A549 (cell line): ENCODE measurements around the gene SRGAP1. TPM values are rescaled to one million over a fixed set of nuclear protein-coding genes. Genes with fewer than 3 reads are reported as not detected.
A peak's percentile ranks its signal among the peaks of the same experiment; 100 is the strongest.

ENCODE experiments used
- ATAC-seq, 2 experiments: fragments of 200-7000 bp in 1 of 2; fragments of >200 bp in 1 of 2; cut with Nextera tagmentation in 1 of 2; cut with Tn5 transposase in 1 of 2; 3 replicates each; pipeline versions ENCODE4 v1.8.0 to v1.9.1; 2018 to 2020; ENCODE audit warnings: mild to moderate bottlenecking in 1 of 2, moderate library complexity in 1 of 2
- CTCF ChIA-PET: fragments of 300-600 bp; sonication (Branson Sonifier 250); formaldehyde crosslinking; extraction: SDS; loops from one replicate; lab custom pipeline; 2021; ENCODE audit warnings: antibody characterized with exemption, inconsistent platforms; lab: Yijun Ruan, JAX
- POLR2A ChIA-PET: fragments of 350-600 bp; formaldehyde crosslinking; extraction: SDS; loops from one replicate; lab custom pipeline; 2021; ENCODE audit warnings: antibody characterized with exemption, inconsistent platforms; lab: Yijun Ruan, JAX
- DNase-seq, 2 experiments: peaks; one replicate each; pipeline versions ENCODE4 v3.0.0 to v3.0.0-alpha.2; 2011 to 2016; ENCODE audit warnings: low read depth in 1 of 2, low spot score in 1 of 2
- FAIRE-seq: peaks from 2 replicates; lab custom pipeline; 2011; peaks lifted over from hg19 to GRCh38; lab: Jason Lieb, UNC
- H3K27ac ChIP-seq, 2 experiments: fragments of >200 bp; sonication (Bioruptor Twin); formaldehyde crosslinking; 3 replicates each; pipeline ENCODE4 v1.5.1; 2016 to 2017
- H3K4me1 ChIP-seq: fragments of >200 bp; sonication (Bioruptor Twin); formaldehyde crosslinking; 3 replicates; pipeline ENCODE4 v1.6.1; 2016
- H3K4me2 ChIP-seq: fragments of >200 bp; sonication (Bioruptor Twin); formaldehyde crosslinking; 3 replicates; pipeline ENCODE4 v1.6.1; 2016
- H3K4me3 ChIP-seq: fragments of >200 bp; sonication (Bioruptor Twin); formaldehyde crosslinking; 3 replicates; pipeline ENCODE4 v1.5.1; 2016
- H3K9me3 ChIP-seq: fragments of >200 bp; sonication (Bioruptor Twin); formaldehyde crosslinking; 3 replicates; pipeline ENCODE4 v1.6.1; 2016
- BHLHE40 ChIP-seq: IDR thresholded peaks from 2 replicates; pipeline ENCODE4 v1.6.1; 2012; ENCODE audit warnings: low read depth, low read length, inconsistent platforms
- CBX2 ChIP-seq: fragments of 200-600 bp; sonication (generic); IDR thresholded peaks from 2 replicates; pipeline ENCODE4 v1.6.1; 2016; ENCODE audit warnings: low read depth, mild to moderate bottlenecking, borderline replicate concordance
- CEBPB ChIP-seq, 2 experiments: fragments of >200 bp in 1 of 2; sonication (Bioruptor Twin) in 1 of 2; formaldehyde crosslinking in 1 of 2; IDR thresholded peaks; 2 replicates each; pipeline ENCODE4 v1.6.1; 2012 to 2016
- CHD2 ChIP-seq: fragments of 150-350 bp; IDR thresholded peaks from 2 replicates; pipeline ENCODE4 v1.6.1; 2014; ENCODE audit warnings: low read length; ENCODE audit not compliant: partially characterized antibody
- CHD4 ChIP-seq: fragments of 200-600 bp; sonication (generic); IDR thresholded peaks from 2 replicates; pipeline ENCODE4 v1.6.1; 2016; ENCODE audit warnings: antibody characterized with exemption, mild to moderate bottlenecking, borderline replicate concordance
- EHF ChIP-seq: fragments of 250-450 bp; sonication (Bioruptor Pico); IDR thresholded peaks from 2 replicates; pipeline ENCODE4 v1.5.0; 2020; ENCODE audit warnings: mild to moderate bottlenecking
- EHMT2 ChIP-seq: fragments of 200-600 bp; sonication (generic); IDR thresholded peaks from 2 replicates; pipeline ENCODE4 v1.6.1; 2016; ENCODE audit warnings: antibody characterized with exemption, low read depth, mild to moderate bottlenecking, moderate library complexity
- EP300 ChIP-seq, 2 experiments: fragments of >200 bp; sonication (Bioruptor Twin); formaldehyde crosslinking; IDR thresholded peaks; 2 replicates in 1 of 2; 3 replicates in 1 of 2; pipeline ENCODE4 v1.6.1; 2016 to 2017
- ESRRA ChIP-seq: fragments of 150-350 bp; IDR thresholded peaks from 2 replicates; pipeline ENCODE4 v1.6.1; 2014; ENCODE audit warnings: mild to moderate bottlenecking, low read length, borderline replicate concordance
- FOXS1 ChIP-seq: fragments of 250-450 bp; sonication (Bioruptor Pico); IDR thresholded peaks from 2 replicates; pipeline ENCODE4 v1.5.0; 2020; ENCODE audit warnings: mild to moderate bottlenecking, moderate library complexity
- HDAC2 ChIP-seq: fragments of 200-600 bp; sonication (generic); IDR thresholded peaks from 2 replicates; pipeline ENCODE4 v1.6.1; 2016
- HEYL ChIP-seq: fragments of 250-450 bp; sonication (Bioruptor Pico); IDR thresholded peaks from 2 replicates; pipeline ENCODE4 v1.8.0; 2021; ENCODE audit warnings: mild to moderate bottlenecking, moderate library complexity
- HOXA7 ChIP-seq: fragments of 250-450 bp; sonication (Bioruptor Pico); IDR thresholded peaks from 2 replicates; pipeline ENCODE4 v1.5.0; 2020; ENCODE audit warnings: mild to moderate bottlenecking, moderate library complexity
- JUNB ChIP-seq: fragments of >200 bp; sonication (Bioruptor Twin); formaldehyde crosslinking; IDR thresholded peaks from 2 replicates; pipeline ENCODE4 v1.6.1; 2016
- KDM1A ChIP-seq: fragments of 200-600 bp; sonication (generic); IDR thresholded peaks from 2 replicates; pipeline ENCODE4 v1.6.1; 2016; ENCODE audit warnings: low read depth, mild to moderate bottlenecking
- MYC ChIP-seq: IDR thresholded peaks from 2 replicates; pipeline ENCODE4 v1.6.1; 2012; ENCODE audit warnings: mild to moderate bottlenecking, inconsistent platforms, low read length, improper control_type of control experiment, borderline replicate concordance
- NFE2L2 ChIP-seq: fragments of 150-350 bp; conservative IDR thresholded peaks from 2 replicates; pipeline ENCODE4 v1.6.1; 2014; ENCODE audit warnings: low read length
- NPAS2 ChIP-seq: fragments of 250-450 bp; sonication (Bioruptor Pico); IDR thresholded peaks from 2 replicates; pipeline ENCODE4 v1.8.0; 2022; ENCODE audit warnings: mild to moderate bottlenecking, moderate library complexity, borderline replicate concordance
- PHF8 ChIP-seq: fragments of 200-600 bp; sonication (generic); IDR thresholded peaks from 2 replicates; pipeline ENCODE4 v1.6.1; 2016; ENCODE audit warnings: low read depth, mild to moderate bottlenecking, antibody characterized with exemption, moderate library complexity, borderline replicate concordance
- POLR2A ChIP-seq: IDR thresholded peaks from 2 replicates; pipeline ENCODE4 v1.6.1; 2012; ENCODE audit warnings: mild to moderate bottlenecking, low read length
- POLR2AphosphoS2 ChIP-seq: conservative IDR thresholded peaks from 2 replicates; pipeline ENCODE4 v1.6.1; 2012; ENCODE audit warnings: low read length, improper control_type of control experiment, inconsistent platforms
- RAD21 ChIP-seq, 2 experiments: fragments of >200 bp in 1 of 2; sonication (Bioruptor Twin) in 1 of 2; formaldehyde crosslinking in 1 of 2; IDR thresholded peaks in 1 of 2; conservative IDR thresholded peaks in 1 of 2; 2 replicates in 1 of 2; 3 replicates in 1 of 2; pipeline ENCODE4 v1.6.1; 2012 to 2018; ENCODE audit warnings: inconsistent platforms in 1 of 2
- RARB ChIP-seq: fragments of 250-450 bp; sonication (Bioruptor Pico); IDR thresholded peaks from 2 replicates; pipeline ENCODE4 v1.8.0; 2021; ENCODE audit warnings: mild to moderate bottlenecking, moderate library complexity
- RCOR1 ChIP-seq: fragments of 150-350 bp; IDR thresholded peaks from 2 replicates; pipeline ENCODE4 v1.6.1; 2014; ENCODE audit warnings: antibody characterized with exemption, low read length, low read depth
- TFCP2L1 ChIP-seq: fragments of 250-450 bp; sonication (Bioruptor Pico); IDR thresholded peaks from 2 replicates; pipeline ENCODE4 v1.5.0; 2021; ENCODE audit warnings: mild to moderate bottlenecking
- ZNF302 ChIP-seq: fragments of 250-450 bp; sonication (Bioruptor Pico); IDR thresholded peaks from 2 replicates; pipeline ENCODE4 v1.9.0; 2021; ENCODE audit warnings: inconsistent platforms, mild to moderate bottlenecking, moderate library complexity
- WGBS: methylation state at CpG from one replicate; pipeline ENCODE4 v1.1.6; 2017; ENCODE audit errors: missing lambda C conversion rate; 5-methylcytosine and 5-hydroxymethylcytosine counted together
- polyA plus RNA-seq, 4 experiments: library from polyadenylated mRNA; depleted of rRNA in 3 of 4; stranded (reverse); fragments of >200 nt; fragmentation: RNase III in 1 of 4; extraction: RNeasy Plus Mini Kit Qiagen cat#74134 plus additional on column Dnase treatment in 1 of 4; gene quantifications; 2 replicates in 3 of 4; 3 replicates in 1 of 4; pipeline ENCODE4 v1.2.3, GENCODE V29; 2011 to 2017
- TF ChIP-seq, protein P1 (sequence below): fragments of 250-450 bp; sonication (Bioruptor Pico); IDR thresholded peaks from 2 replicates; pipeline ENCODE4 v1.5.0; 2020; ENCODE audit warnings: low read depth, mild to moderate bottlenecking, moderate library complexity
- TF ChIP-seq, protein P2 (sequence below): fragments of 150-350 bp; IDR thresholded peaks from 2 replicates; pipeline ENCODE4 v1.6.1; 2014; ENCODE audit warnings: low read depth, mild to moderate bottlenecking, low read length
- TF ChIP-seq, protein P3 (sequence below): IDR thresholded peaks from 2 replicates; pipeline ENCODE4 v1.6.1; 2012; ENCODE audit warnings: low read depth, borderline replicate concordance
- TF ChIP-seq, protein P4 (sequence below): fragments of 200-600 bp; sonication (generic); IDR thresholded peaks from 2 replicates; pipeline ENCODE4 v1.6.1; 2016; ENCODE audit warnings: antibody characterized with exemption, mild to moderate bottlenecking, moderate library complexity
- TF ChIP-seq, protein P5 (sequence below): fragments of 250-450 bp; sonication (Bioruptor Pico); IDR thresholded peaks from 2 replicates; pipeline ENCODE4 v1.5.0; 2021; ENCODE audit warnings: mild to moderate bottlenecking, moderate library complexity, borderline replicate concordance

SRGAP1 gene
- polyA plus RNA-seq, 2 of the 4 experiments (the other 2 are of a cell fraction): 7.9 to 22.9 TPM

DNA sequence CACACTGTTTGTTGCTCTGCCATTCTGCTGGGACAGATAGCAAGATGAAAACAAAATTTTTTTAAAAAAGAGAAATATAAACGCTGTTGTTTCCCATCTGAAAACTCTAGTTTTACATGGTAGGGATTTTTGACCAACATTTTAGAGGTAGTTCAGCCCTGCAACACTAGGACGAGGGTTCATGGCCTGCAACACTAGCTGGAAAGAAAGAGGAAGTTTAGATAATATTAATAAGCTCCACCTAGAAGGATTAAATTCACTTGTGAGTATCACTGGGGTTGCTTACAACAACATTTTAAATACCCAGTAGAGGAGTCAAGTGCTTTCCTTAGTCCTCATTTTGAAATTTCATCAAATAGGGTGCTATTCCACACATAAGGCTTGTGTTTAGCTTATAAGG lies 68.2 kb downstream of the SRGAP1 start:
- no peak for TF ChIP-seq NFE2L2
- no peak for TF ChIP-seq KDM1A
- TF ChIP-seq EP300 (IDR thresholded peaks at IDR 0.05): no peak
- no peak for TF ChIP-seq EHF (CRISPR knock-in tag)
- no peak for TF ChIP-seq FOXS1
- TF ChIP-seq RAD21 (conservative IDR thresholded peaks at IDR 0.05 in 1 of 2, IDR thresholded peaks at IDR 0.05 in 1 of 2): no peak
- TF ChIP-seq JUNB: no peak
- TF ChIP-seq BHLHE40: no peak
- TF ChIP-seq PHF8: no peak
- no peak for TF ChIP-seq HEYL
- TF ChIP-seq, protein P1, sequence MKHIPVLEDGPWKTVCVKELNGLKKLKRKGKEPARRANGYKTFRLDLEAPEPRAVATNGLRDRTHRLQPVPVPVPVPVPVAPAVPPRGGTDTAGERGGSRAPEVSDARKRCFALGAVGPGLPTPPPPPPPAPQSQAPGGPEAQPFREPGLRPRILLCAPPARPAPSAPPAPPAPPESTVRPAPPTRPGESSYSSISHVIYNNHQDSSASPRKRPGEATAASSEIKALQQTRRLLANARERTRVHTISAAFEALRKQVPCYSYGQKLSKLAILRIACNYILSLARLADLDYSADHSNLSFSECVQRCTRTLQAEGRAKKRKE (CRISPR knock-in tag): no peak
- TF ChIP-seq POLR2A: no peak
- no peak for TF ChIP-seq EHMT2
- 81% methylated on average over 2 of the region's 2 CpGs for WGBS
- no peaks in the 10 kb centered on the region for H3K9me3 ChIP-seq
- peak overlapping the region; percentile 29 to 73; a peak in 5 of 6 replicates for H3K27ac ChIP-seq
- no peak for ATAC-seq
- ChIA-PET CTCF (interaction anchor here (1.0 to 1.4 kb wide), 2 partner anchors 68 to 69 kb away, joined by 3 to 5 read pairs; partner anchors contain the start of gene SRGAP1), POLR2A (interaction anchor here (0.7 kb wide), 1 partner anchor 34 kb away, joined by 6 read pairs; no protein-coding TSS in a partner anchor)
- no peak for FAIRE-seq
- DNase-seq: no peak
- peaks cover 76% of the 10 kb centered on the region for H3K4me1 ChIP-seq
- no peak overlapping the region for H3K4me3 ChIP-seq
- peak overlapping the region; percentile 14; the same call in 1 of the 3 replicates for H3K4me2 ChIP-seq

DNA sequence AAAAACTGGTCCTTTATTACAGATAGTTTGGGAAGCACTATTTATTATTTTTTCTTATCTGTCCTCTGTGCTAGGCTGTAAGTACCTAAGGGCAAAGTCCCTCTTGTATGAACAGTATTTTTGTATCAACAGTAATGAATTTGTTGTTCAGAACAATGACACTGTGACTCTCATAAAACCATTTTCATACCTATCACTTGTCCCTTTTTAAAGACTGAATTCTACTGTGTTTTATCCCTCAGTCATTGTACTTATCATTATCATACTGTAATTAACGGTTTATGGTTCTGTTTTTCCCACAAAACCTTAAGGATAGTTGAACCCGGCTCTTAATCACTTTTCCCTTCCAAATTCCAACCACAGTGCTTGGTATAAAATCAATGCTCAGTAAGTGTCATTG lies 69.4 kb downstream of the SRGAP1 start:
- WGBS: 60% methylated on average over 2 of the region's 2 CpGs
- FAIRE-seq: no peak

More for the DNA sequence above, 69.4 kb downstream of the SRGAP1 start:
- ChIA-PET POLR2A (no interaction called here), CTCF (interaction anchor here (1.0 to 1.3 kb wide), 3 partner anchors 9 to 268 kb away, joined by 3 to 5 read pairs (median 3); no protein-coding TSS in a partner anchor)
- H3K9me3 ChIP-seq: no peaks in the 10 kb centered on the region
- peaks cover 80% of the 10 kb centered on the region for H3K4me1 ChIP-seq
- DNase-seq: no peak
- H3K4me3 ChIP-seq: no peak overlapping the region
- H3K4me2 ChIP-seq: peak overlapping the region; percentile 77
- H3K27ac ChIP-seq: peak overlapping the region; percentile 82 to 97
- ATAC-seq: no peak
- TF ChIP-seq, protein P2, sequence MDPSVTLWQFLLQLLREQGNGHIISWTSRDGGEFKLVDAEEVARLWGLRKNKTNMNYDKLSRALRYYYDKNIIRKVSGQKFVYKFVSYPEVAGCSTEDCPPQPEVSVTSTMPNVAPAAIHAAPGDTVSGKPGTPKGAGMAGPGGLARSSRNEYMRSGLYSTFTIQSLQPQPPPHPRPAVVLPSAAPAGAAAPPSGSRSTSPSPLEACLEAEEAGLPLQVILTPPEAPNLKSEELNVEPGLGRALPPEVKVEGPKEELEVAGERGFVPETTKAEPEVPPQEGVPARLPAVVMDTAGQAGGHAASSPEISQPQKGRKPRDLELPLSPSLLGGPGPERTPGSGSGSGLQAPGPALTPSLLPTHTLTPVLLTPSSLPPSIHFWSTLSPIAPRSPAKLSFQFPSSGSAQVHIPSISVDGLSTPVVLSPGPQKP: no peak
- TF ChIP-seq MYC (no peak), RCOR1 (no peak), HDAC2 (no peak), CBX2 (no peak), CEBPB (IDR thresholded peaks at IDR 0.05) (no peak), HOXA7 (CRISPR knock-in tag) (no peak), ZNF302 (CRISPR knock-in tag) (no peak), CHD4 (no peak), EP300 (IDR thresholded peaks at IDR 0.05) (no peak), RARB (CRISPR knock-in tag) (no peak), POLR2AphosphoS2 (no peak), TFCP2L1 (no peak), RAD21 (conservative IDR thresholded peaks at IDR 0.05 in 1 of 2, IDR thresholded peaks at IDR 0.05 in 1 of 2) (no peak), CHD2 (no peak), ESRRA (no peak), NPAS2 (no peak)
- TF ChIP-seq, protein P3, sequence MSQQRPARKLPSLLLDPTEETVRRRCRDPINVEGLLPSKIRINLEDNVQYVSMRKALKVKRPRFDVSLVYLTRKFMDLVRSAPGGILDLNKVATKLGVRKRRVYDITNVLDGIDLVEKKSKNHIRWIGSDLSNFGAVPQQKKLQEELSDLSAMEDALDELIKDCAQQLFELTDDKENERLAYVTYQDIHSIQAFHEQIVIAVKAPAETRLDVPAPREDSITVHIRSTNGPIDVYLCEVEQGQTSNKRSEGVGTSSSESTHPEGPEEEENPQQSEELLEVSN: no peak
- TF ChIP-seq, protein P4, sequence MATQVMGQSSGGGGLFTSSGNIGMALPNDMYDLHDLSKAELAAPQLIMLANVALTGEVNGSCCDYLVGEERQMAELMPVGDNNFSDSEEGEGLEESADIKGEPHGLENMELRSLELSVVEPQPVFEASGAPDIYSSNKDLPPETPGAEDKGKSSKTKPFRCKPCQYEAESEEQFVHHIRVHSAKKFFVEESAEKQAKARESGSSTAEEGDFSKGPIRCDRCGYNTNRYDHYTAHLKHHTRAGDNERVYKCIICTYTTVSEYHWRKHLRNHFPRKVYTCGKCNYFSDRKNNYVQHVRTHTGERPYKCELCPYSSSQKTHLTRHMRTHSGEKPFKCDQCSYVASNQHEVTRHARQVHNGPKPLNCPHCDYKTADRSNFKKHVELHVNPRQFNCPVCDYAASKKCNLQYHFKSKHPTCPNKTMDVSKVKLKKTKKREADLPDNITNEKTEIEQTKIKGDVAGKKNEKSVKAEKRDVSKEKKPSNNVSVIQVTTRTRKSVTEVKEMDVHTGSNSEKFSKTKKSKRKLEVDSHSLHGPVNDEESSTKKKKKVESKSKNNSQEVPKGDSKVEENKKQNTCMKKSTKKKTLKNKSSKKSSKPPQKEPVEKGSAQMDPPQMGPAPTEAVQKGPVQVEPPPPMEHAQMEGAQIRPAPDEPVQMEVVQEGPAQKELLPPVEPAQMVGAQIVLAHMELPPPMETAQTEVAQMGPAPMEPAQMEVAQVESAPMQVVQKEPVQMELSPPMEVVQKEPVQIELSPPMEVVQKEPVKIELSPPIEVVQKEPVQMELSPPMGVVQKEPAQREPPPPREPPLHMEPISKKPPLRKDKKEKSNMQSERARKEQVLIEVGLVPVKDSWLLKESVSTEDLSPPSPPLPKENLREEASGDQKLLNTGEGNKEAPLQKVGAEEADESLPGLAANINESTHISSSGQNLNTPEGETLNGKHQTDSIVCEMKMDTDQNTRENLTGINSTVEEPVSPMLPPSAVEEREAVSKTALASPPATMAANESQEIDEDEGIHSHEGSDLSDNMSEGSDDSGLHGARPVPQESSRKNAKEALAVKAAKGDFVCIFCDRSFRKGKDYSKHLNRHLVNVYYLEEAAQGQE: no peak
- TF ChIP-seq, protein P5, sequence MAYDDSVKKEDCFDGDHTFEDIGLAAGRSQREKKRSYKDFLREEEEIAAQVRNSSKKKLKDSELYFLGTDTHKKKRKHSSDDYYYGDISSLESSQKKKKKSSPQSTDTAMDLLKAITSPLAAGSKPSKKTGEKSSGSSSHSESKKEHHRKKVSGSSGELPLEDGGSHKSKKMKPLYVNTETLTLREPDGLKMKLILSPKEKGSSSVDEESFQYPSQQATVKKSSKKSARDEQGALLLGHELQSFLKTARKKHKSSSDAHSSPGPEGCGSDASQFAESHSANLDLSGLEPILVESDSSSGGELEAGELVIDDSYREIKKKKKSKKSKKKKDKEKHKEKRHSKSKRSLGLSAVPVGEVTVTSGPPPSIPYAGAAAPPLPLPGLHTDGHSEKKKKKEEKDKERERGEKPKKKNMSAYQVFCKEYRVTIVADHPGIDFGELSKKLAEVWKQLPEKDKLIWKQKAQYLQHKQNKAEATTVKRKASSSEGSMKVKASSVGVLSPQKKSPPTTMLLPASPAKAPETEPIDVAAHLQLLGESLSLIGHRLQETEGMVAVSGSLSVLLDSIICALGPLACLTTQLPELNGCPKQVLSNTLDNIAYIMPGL (CRISPR knock-in tag): no peak
